Upper lobe of left lung (tissue), 4 donors: Measurements from ENCODE around the gene NSG2.

Experiments
- EP300 ChIP-seq, 4 donors: sonication (generic); formaldehyde crosslinking; IDR thresholded peaks; one replicate each; pipeline ENCODE4 v1.5.1; 2017; ENCODE audit warnings: antibody characterized with exemption in 4 of 4, control low read depth in 2 of 4
- POLR2A ChIP-seq, 4 donors: fragments of 450-650 bp; IDR thresholded peaks; one replicate each; pipeline ENCODE4 v1.5.1; 2016 to 2017; ENCODE audit warnings: antibody characterized with exemption in 4 of 4, mild to moderate bottlenecking in 2 of 4
- TF ChIP-seq, protein P1 (sequence below), 6 experiments: fragments of 450-650 bp in 4 of 6; fragments of 200-600 bp in 2 of 6; sonication (generic) in 2 of 6; IDR thresholded peaks; one replicate each; pipeline ENCODE4 v1.5.1; 2016 to 2019; ENCODE audit warnings: antibody characterized with exemption in 6 of 6

- TF ChIP-seq EP300 (IDR thresholded peaks at IDR 0.05) (no peak), POLR2A (IDR thresholded peaks at IDR 0.05) (no peak)
- TF ChIP-seq, protein P1, sequence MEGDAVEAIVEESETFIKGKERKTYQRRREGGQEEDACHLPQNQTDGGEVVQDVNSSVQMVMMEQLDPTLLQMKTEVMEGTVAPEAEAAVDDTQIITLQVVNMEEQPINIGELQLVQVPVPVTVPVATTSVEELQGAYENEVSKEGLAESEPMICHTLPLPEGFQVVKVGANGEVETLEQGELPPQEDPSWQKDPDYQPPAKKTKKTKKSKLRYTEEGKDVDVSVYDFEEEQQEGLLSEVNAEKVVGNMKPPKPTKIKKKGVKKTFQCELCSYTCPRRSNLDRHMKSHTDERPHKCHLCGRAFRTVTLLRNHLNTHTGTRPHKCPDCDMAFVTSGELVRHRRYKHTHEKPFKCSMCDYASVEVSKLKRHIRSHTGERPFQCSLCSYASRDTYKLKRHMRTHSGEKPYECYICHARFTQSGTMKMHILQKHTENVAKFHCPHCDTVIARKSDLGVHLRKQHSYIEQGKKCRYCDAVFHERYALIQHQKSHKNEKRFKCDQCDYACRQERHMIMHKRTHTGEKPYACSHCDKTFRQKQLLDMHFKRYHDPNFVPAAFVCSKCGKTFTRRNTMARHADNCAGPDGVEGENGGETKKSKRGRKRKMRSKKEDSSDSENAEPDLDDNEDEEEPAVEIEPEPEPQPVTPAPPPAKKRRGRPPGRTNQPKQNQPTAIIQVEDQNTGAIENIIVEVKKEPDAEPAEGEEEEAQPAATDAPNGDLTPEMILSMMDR (IDR thresholded peaks at IDR 0.05), result no peak
Observed at GRCh38 chr5:174108745-174109144, 63.2 kb downstream of the NSG2 start.
